Heart left ventricle (tissue), 16 donors: ENCODE data around the gene LIAS. TPM values are rescaled to one million over a fixed set of nuclear protein-coding genes. Genes with fewer than 3 reads are reported as not detected.

Experiments used
- ATAC-seq, 4 donors: fragments of 200-7000 bp; cut with Tn5 transposase; one replicate each; pipeline ENCODE4 v1.9.1; 2020 to 2022; ENCODE audit warnings: moderate library complexity in 4 of 4, mild to moderate bottlenecking in 3 of 4, moderate number of reproducible peaks in 1 of 4
- DNase-seq, 5 donors: peaks; one replicate each; pipeline ENCODE4 v3.0.0-alpha.2; 2020
- H3K27ac ChIP-seq, 12 donors: fragments of 200-600 bp; sonication (generic) in 4 of 12; one replicate each; pipeline versions ENCODE4 v1.5.0 to v1.8.0; 2016 to 2022; ENCODE audit warnings: mild to moderate bottlenecking in 2 of 12
- H3K27me3 ChIP-seq, 9 donors: fragments of 200-600 bp; sonication (generic) in 2 of 9; one replicate each; pipeline versions ENCODE4 v1.5.1 to v1.8.0; 2016 to 2022; ENCODE audit warnings: mild to moderate bottlenecking in 3 of 9
- H3K36me3 ChIP-seq, 9 donors: fragments of 200-600 bp; sonication (generic) in 2 of 9; one replicate each; pipeline versions ENCODE4 v1.5.0 to v1.8.0; 2018 to 2022; ENCODE audit warnings: mild to moderate bottlenecking in 2 of 9
- H3K4me1 ChIP-seq, 12 donors: fragments of 200-600 bp; sonication (generic) in 4 of 12; one replicate each; pipeline versions ENCODE4 v1.5.0 to v1.8.0; 2016 to 2022; ENCODE audit warnings: mild to moderate bottlenecking in 3 of 12
- H3K4me3 ChIP-seq, 12 donors: fragments of 200-600 bp; sonication (generic) in 4 of 12; one replicate each; pipeline versions ENCODE4 v1.5.0 to v1.8.0; 2017 to 2022; ENCODE audit warnings: mild to moderate bottlenecking in 9 of 12, moderate library complexity in 4 of 12
- H3K9me3 ChIP-seq, 12 donors: fragments of 200-600 bp; sonication (generic) in 4 of 12; one replicate each; pipeline versions ENCODE4 v1.5.0 to v1.8.0; 2016 to 2022; ENCODE audit warnings: mild to moderate bottlenecking in 1 of 12
- POLR2A ChIP-seq, 2 donors: fragments of 450-650 bp; IDR thresholded peaks; one replicate each; pipeline ENCODE4 v1.6.1; 2017; ENCODE audit warnings: antibody characterized with exemption in 2 of 2, mild to moderate bottlenecking in 2 of 2, moderate library complexity in 2 of 2
- WGBS, 4 donors: extraction: QIAGEN DNeasy Blood & Tissue Kit in 2 of 4; methylation state at CpG; one replicate each; pipeline versions ENCODE4 v1.1.5 to v1.1.7; 2013 to 2018; 5-methylcytosine and 5-hydroxymethylcytosine counted together
- intact Hi-C, 10 donors: fragments of 100-400 bp; cut with DNase I; formaldehyde crosslinking; loops; one replicate each; pipeline versions ENCODE4 v1.11.1 to v1.14.2; 2022
- microRNA-seq, 4 donors: library from miRNA; unstranded; fragments of <30 nt; microRNA quantifications; one replicate each; pipeline versions ENCODE4 to v1.2.0, GENCODE V29; 2017 to 2020
- polyA plus RNA-seq, 2 donors: library from polyadenylated mRNA; stranded (reverse); fragments of 200-250 nt; gene quantifications; one replicate each; pipeline ENCODE4 v1.2.3, GENCODE V29; 2013
- total RNA-seq, 9 donors: library from RNA; depleted of rRNA in 2 of 9; stranded (reverse); fragments of >200 nt in 2 of 9; fragmentation: NEBNext Ultra II Directional in 3 of 9; extraction: Animal tissue kit (Norgen Biotek cat#: 25700) in 3 of 9; gene quantifications; one replicate each; pipeline versions ENCODE4 v1.1.0 to v1.2.4, GENCODE V29; 2016 to 2023
- TF ChIP-seq, protein P1 (sequence below), 12 donors: fragments of 200-600 bp; sonication (generic) in 4 of 12; IDR thresholded peaks; one replicate each; pipeline versions ENCODE4 v1.5.0 to v1.8.0; 2018 to 2022; ENCODE audit warnings: antibody characterized with exemption in 12 of 12, mild to moderate bottlenecking in 5 of 12
- donor health status: ischemic (EF 13 %, LVEDD 7.1; RV severe dilation, severe dysfunction).
- donor health status: healthy with polysubstance abuse.
- donor health status: DM: no; HTN: yes; CAD: no.
- donor health status: DM: no; HTN: no; CAD: no.
- donor health status: ischemic (EF 25% LVEDD 6.9; RV normal size, moderate dysfunction).
- donor health status: ischemic (EF 25% LVEDD 5.7; RV mildly dilated, moderate dysfunction).
- donor health status: healthy.
- donor health status: DM: yes; HTN: yes; CAD: no.
- donor health status: ischemic (EF 35%, LVEDD 5.7; RV mildly dilated, moderate dysfunction).
- donor health status: nonischemic (EF 11% LVEDD 7.7; RV severe dilation, severe dysfunction).
- donor health status: DM: yes; HTN: yes; CAD: no.
- donor health status: PGD.
- donor health status: ischemic (EF 29% LVEDD 5.4; RV normal size, mild dysfunction).
- donor health status: nonischemic (EF 23%, LVEDD 6.1; RV moderate dilation, normal function).

Gene LIAS
- total and polyA plus RNA-seq, 11 donors, result 15.8 to 34.4 (median 20.2) TPM

DNA sequence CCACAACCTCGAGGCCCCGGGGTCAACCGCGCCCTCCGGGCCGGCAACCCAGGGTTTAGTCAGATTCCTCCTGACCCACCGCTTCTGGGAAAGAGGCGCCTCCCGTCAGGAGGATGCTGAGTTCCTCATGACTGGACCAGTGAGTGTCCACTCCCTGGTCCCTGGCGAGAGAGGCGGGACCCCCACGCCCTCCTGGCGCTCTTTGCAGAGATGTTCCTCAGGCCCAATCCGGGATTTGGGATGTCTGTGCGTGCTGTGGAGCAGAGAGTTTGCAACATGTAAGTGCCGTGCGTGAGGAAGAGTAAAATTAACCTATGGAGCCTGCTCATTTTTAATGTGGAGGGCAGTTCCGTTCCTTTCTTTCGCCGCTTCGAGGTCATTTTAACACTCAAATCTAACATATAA is 69.2 kb downstream of the LIAS start:
- Histone ChIP-seq H3K9me3 (peaks cover 0 to 6% (median 0%) of the 10 kb centered on the region in 12 donors), H3K27me3 (no peaks in the 10 kb centered on the region), H3K4me1 (peaks cover 0 to 30% (median 17%) of the 10 kb centered on the region in 12 donors), H3K27ac (peak overlapping the region; percentile 87 to 97 (median 95)), H3K4me3 (peak overlapping the region; percentile 54 to 97 (median 76)), H3K36me3 (peaks cover 0 to 21% (median 8%) of the 10 kb centered on the region in 9 donors)
- peak; percentile 6 to 65 (median 58) for ATAC-seq
- 0 to 1% (median 0%) methylated on average over 8 to 21 of the region's 21 CpGs for WGBS, 4 donors
- TF ChIP-seq, protein P1, sequence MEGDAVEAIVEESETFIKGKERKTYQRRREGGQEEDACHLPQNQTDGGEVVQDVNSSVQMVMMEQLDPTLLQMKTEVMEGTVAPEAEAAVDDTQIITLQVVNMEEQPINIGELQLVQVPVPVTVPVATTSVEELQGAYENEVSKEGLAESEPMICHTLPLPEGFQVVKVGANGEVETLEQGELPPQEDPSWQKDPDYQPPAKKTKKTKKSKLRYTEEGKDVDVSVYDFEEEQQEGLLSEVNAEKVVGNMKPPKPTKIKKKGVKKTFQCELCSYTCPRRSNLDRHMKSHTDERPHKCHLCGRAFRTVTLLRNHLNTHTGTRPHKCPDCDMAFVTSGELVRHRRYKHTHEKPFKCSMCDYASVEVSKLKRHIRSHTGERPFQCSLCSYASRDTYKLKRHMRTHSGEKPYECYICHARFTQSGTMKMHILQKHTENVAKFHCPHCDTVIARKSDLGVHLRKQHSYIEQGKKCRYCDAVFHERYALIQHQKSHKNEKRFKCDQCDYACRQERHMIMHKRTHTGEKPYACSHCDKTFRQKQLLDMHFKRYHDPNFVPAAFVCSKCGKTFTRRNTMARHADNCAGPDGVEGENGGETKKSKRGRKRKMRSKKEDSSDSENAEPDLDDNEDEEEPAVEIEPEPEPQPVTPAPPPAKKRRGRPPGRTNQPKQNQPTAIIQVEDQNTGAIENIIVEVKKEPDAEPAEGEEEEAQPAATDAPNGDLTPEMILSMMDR (IDR thresholded peaks at IDR 0.05), result no peak
- no peak for TF ChIP-seq POLR2A (IDR thresholded peaks at IDR 0.05)
- DNase-seq, result peak in 1 of 5 donors; percentile 91
- intact Hi-C loops, result loop anchor here in 8 of 10 donors (5.0 to 10.0 kb wide), 7 partner anchors 71 to 527 kb away; partner anchors contain the start of genes SMIM14 (in 5 of the 8), PDS5A (in 3 of the 8), UBE2K (in 3 of the 8) and LIAS (in 2 of the 8)

Small RNAs within 50 kb of the gene (microRNA-seq; reads per million reads assigned to microRNA genes)
- gene MIR5591, result 0 reads per million in 4 donors

Other genes starting within 250 kb of the LIAS start
- 10 to 100 TPM; 21.0 to 31.2 (median 24.3) TPM for gene RFC1, start 92.7 kb upstream of the LIAS start, total RNA-seq
- gene RFC1, start 92.7 kb upstream of the LIAS start, polyA plus RNA-seq, result 10 to 100 TPM in 1 of 2 donors, 1 to 10 TPM in 1; 5.3 to 19.9 TPM
- gene KLB, start 52.1 kb upstream of the LIAS start, total RNA-seq, result 1 to 10 TPM in 1 of 9 donors, under 1 TPM in 3, not detected in 5; 0.08 to 2.9 (median 0.25) TPM
- under 1 TPM; 0.08 to 0.18 TPM for gene KLB, start 52.1 kb upstream of the LIAS start, polyA plus RNA-seq
- 1,000 to 10,000 TPM in 2 of 9 donors, 100 to 1,000 TPM in 7; 576 to 1,701 (median 925) TPM for gene RPL9, start 134 bp upstream of the LIAS start, total RNA-seq
- 1,000 to 10,000 TPM; 1,241 to 2,059 TPM for gene RPL9, start 134 bp upstream of the LIAS start, polyA plus RNA-seq
- gene UGDH, start 68.4 kb downstream of the LIAS start, total RNA-seq, result 10 to 100 TPM in 8 of 9 donors, 1 to 10 TPM in 1; 7.3 to 28.6 (median 16.5) TPM
- 10 to 100 TPM in 1 of 2 donors, 1 to 10 TPM in 1; 2.3 to 10.6 TPM for gene UGDH, start 68.4 kb downstream of the LIAS start, polyA plus RNA-seq
- 10 to 100 TPM in 8 of 9 donors, 1 to 10 TPM in 1; 7.1 to 24.8 (median 11.9) TPM for gene SMIM14, start 179.8 kb downstream of the LIAS start, total RNA-seq
- gene SMIM14, start 179.8 kb downstream of the LIAS start, polyA plus RNA-seq, result 1 to 10 TPM; 3.0 to 6.4 TPM
- gene UBE2K, start 239.1 kb downstream of the LIAS start, total RNA-seq, result 10 to 100 TPM; 17.9 to 66.9 (median 53.2) TPM
- gene UBE2K, start 239.1 kb downstream of the LIAS start, polyA plus RNA-seq, result 10 to 100 TPM; 36.5 to 41.9 TPM